Lung (tissue), 12 donors: ENCODE results near the gene ZNF516. TPM values are rescaled to one million over a fixed set of nuclear protein-coding genes. Genes with fewer than 3 reads are reported as not detected.

ENCODE experiments used
- ATAC-seq: fragments of 200-7000 bp; cut with Tn5 transposase; one replicate; pipeline ENCODE4 v1.9.1; 2020; ENCODE audit warnings: moderate number of reproducible peaks; ENCODE audit not compliant: insufficient read depth, low FRiP score
- DNase-seq, 3 donors: peaks; one replicate each; pipeline ENCODE4 v3.0.0-alpha.2; 2013 to 2017
- H3K27ac ChIP-seq, 2 donors: one replicate each; pipeline ENCODE4 v1.5.1; 2013; ENCODE audit warnings: mild to moderate bottlenecking in 2 of 2, moderate library complexity in 2 of 2, control low read depth in 1 of 2, inconsistent platforms in 1 of 2, low read depth in 1 of 2, low read length in 1 of 2
- H3K27me3 ChIP-seq, 3 donors: one replicate each; pipeline ENCODE4 v1.5.1; 2013; ENCODE audit warnings: low read length in 2 of 3; ENCODE audit not compliant: control insufficient read depth in 3 of 3, insufficient read depth in 3 of 3
- H3K36me3 ChIP-seq, 4 donors: one replicate each; pipeline ENCODE4 v1.5.1; 2013; ENCODE audit warnings: low read length in 4 of 4, mild to moderate bottlenecking in 1 of 4, moderate library complexity in 1 of 4; ENCODE audit not compliant: control insufficient read depth in 4 of 4, insufficient read depth in 4 of 4
- H3K4me1 ChIP-seq, 5 donors: one replicate each; pipeline ENCODE4 v1.5.1; 2013; ENCODE audit warnings: low read length in 5 of 5, mild to moderate bottlenecking in 2 of 5, moderate library complexity in 1 of 5; ENCODE audit not compliant: control insufficient read depth in 5 of 5, insufficient read depth in 5 of 5
- H3K4me3 ChIP-seq: one replicate; pipeline ENCODE4 v1.5.1; 2013; ENCODE audit warnings: mild to moderate bottlenecking, control low read depth, moderate library complexity
- H3K9ac ChIP-seq, 2 donors: one replicate each; pipeline ENCODE4 v1.5.1; 2013; ENCODE audit warnings: low read length in 2 of 2, control low read depth in 1 of 2; ENCODE audit not compliant: insufficient read depth in 1 of 2
- H3K9me3 ChIP-seq, 4 donors: one replicate each; pipeline ENCODE4 v1.5.1; 2013; ENCODE audit warnings: low read length in 3 of 4, mild to moderate bottlenecking in 1 of 4, moderate library complexity in 1 of 4; ENCODE audit not compliant: control insufficient read depth in 4 of 4, insufficient read depth in 3 of 4
- WGBS, 2 donors: extraction: QIAGEN DNeasy Blood & Tissue Kit; methylation state at CpG; one replicate each; pipeline ENCODE4 v1.1.7; 2013; 5-methylcytosine and 5-hydroxymethylcytosine counted together
- polyA plus RNA-seq, 2 donors: library from polyadenylated mRNA; stranded (reverse); fragments of 200-250 nt; gene quantifications; one replicate each; pipeline ENCODE4 v1.2.1, GENCODE V29; 2013
- total RNA-seq, 2 donors: library from RNA; depleted of rRNA in 1 of 2; stranded (reverse); fragments of >200 nt in 1 of 2; gene quantifications; one replicate each; pipeline ENCODE4 v1.2.1, GENCODE V29; 2014 to 2021
- TF ChIP-seq, protein P1 (sequence below): IDR thresholded peaks from 2 replicates; pipeline ENCODE4 v1.5.1; 2012; ENCODE audit warnings: mild to moderate bottlenecking; ENCODE audit errors: control extremely low read depth, extremely low read depth
- donor health status: control.
- donor health status: control.
- donor health status: Bipolar disorder and iron deficiency.
- donor health status: healthy.
- donor health status: DM: yes; HTN: yes; CAD: no.

Gene ZNF516
- total and polyA plus RNA-seq, 4 donors = 7.7 to 45.4 (median 26.4) TPM

DNA sequence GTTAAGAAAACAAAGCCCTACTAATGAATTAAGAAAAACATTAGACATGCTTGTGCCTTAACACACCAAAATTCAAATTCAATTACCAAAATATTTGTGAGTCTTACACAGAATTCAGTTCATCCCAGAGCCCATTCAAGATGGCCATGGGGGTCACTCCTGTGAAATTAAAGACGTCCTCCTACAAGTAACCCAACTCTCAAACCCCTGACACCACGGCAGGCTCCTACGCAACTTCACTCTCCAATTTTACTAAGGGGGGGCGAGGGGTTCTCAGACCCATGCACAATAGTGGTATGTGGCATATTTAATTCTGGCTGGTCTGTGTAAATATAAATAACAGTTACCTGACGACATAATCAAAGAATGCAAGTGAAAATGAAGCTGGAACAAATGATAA, 5.0 kb downstream of the ZNF516 start:
- no peaks in the 10 kb centered on the region for H3K27me3 ChIP-seq
- peaks cover 2 to 54% (median 24%) of the 10 kb centered on the region in 5 donors for H3K4me1 ChIP-seq
- H3K9ac ChIP-seq = peak overlapping the region in 1 of 2 donors; percentile 90

GRCh38 chr18:76489081-76489480, 6.0 kb downstream of the ZNF516 start:
- DNase-seq = peak in 2 of 3 donors; percentile 31 to 47
- no peak overlapping the region for H3K27ac ChIP-seq
- no peak overlapping the region for H3K4me3 ChIP-seq
- H3K27me3 ChIP-seq = no peaks in the 10 kb centered on the region
- peaks cover 2 to 57% (median 24%) of the 10 kb centered on the region in 5 donors for H3K4me1 ChIP-seq
- no peaks in the 10 kb centered on the region for H3K9me3 ChIP-seq
- 61 to 76% methylated on average over 4 of the region's 4 CpGs for WGBS, 2 donors
- TF ChIP-seq, protein P1, sequence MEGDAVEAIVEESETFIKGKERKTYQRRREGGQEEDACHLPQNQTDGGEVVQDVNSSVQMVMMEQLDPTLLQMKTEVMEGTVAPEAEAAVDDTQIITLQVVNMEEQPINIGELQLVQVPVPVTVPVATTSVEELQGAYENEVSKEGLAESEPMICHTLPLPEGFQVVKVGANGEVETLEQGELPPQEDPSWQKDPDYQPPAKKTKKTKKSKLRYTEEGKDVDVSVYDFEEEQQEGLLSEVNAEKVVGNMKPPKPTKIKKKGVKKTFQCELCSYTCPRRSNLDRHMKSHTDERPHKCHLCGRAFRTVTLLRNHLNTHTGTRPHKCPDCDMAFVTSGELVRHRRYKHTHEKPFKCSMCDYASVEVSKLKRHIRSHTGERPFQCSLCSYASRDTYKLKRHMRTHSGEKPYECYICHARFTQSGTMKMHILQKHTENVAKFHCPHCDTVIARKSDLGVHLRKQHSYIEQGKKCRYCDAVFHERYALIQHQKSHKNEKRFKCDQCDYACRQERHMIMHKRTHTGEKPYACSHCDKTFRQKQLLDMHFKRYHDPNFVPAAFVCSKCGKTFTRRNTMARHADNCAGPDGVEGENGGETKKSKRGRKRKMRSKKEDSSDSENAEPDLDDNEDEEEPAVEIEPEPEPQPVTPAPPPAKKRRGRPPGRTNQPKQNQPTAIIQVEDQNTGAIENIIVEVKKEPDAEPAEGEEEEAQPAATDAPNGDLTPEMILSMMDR = no peak
- peaks cover 0 to 6% (median 0%) of the 10 kb centered on the region in 4 donors for H3K36me3 ChIP-seq
- no peak for ATAC-seq
- H3K9ac ChIP-seq = peak overlapping the region in 1 of 2 donors; percentile 43

More for the DNA sequence above, 5.0 kb downstream of the ZNF516 start:
- Histone ChIP-seq H3K27ac (no peak overlapping the region), H3K4me3 (no peak overlapping the region), H3K9me3 (no peaks in the 10 kb centered on the region), H3K36me3 (peaks cover 0 to 6% (median 0%) of the 10 kb centered on the region in 4 donors)
- WGBS, 2 donors = 58 to 59% methylated on average over 5 of the region's 5 CpGs
- ATAC-seq = no peak
- peak in 1 of 3 donors; percentile 32 for DNase-seq
- TF ChIP-seq, protein P1 = no peak

DNA sequence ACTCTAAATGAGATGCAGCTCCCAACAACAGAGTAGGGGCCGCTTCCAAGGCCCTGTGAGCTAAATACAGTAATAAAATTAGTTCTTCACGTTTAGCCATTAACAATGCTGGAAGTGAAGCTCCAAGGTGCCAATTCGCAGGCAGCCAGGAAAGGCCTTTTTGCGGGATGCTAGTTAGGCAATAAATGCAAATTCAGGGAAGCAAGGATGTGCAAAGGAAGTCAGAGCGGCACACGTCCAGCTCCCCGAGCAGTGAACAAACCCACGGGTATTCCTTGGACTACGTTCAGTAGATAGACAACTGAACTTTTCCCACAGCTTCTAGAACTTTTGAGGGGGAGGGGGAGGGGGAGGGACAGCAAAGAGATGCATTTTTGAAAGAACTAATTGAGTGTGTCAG, 6.9 kb downstream of the ZNF516 start:
- WGBS, 2 donors = 24 to 38% methylated on average over 9 of the region's 9 CpGs
- Histone ChIP-seq H3K9me3 (no peaks in the 10 kb centered on the region), H3K27me3 (no peaks in the 10 kb centered on the region), H3K4me1 (peaks cover 2 to 62% (median 24%) of the 10 kb centered on the region in 5 donors), H3K36me3 (peaks cover 0 to 6% (median 0%) of the 10 kb centered on the region in 4 donors), H3K4me3 (no peak overlapping the region), H3K27ac (no peak overlapping the region), H3K9ac (no peak overlapping the region)
- DNase-seq (peak in 1 of 3 donors; percentile 61), ATAC-seq (no peak)
- TF ChIP-seq, protein P1 = no peak

GRCh38 chr18:76487782-76488181, 7.3 kb downstream of the ZNF516 start:
- Histone ChIP-seq H3K9ac (no peak overlapping the region), H3K27ac (no peak overlapping the region), H3K4me1 (peaks cover 2 to 62% (median 24%) of the 10 kb centered on the region in 5 donors), H3K4me3 (no peak overlapping the region), H3K36me3 (peaks cover 0 to 6% (median 0%) of the 10 kb centered on the region in 4 donors), H3K27me3 (no peaks in the 10 kb centered on the region), H3K9me3 (no peaks in the 10 kb centered on the region)
- no peak for DNase-seq
- ATAC-seq = no peak
- TF ChIP-seq, protein P1 = no peak
- 73 to 79% methylated on average over 8 of the region's 8 CpGs for WGBS, 2 donors
